ENCODE data around the gene ENOX1.
"Not testable (repeated sequence)": the region's sequence is repeated elsewhere in the genome, so short reads cannot be mapped to it uniquely, and the experiment has no call there.

Gene ENOX1

DNA sequence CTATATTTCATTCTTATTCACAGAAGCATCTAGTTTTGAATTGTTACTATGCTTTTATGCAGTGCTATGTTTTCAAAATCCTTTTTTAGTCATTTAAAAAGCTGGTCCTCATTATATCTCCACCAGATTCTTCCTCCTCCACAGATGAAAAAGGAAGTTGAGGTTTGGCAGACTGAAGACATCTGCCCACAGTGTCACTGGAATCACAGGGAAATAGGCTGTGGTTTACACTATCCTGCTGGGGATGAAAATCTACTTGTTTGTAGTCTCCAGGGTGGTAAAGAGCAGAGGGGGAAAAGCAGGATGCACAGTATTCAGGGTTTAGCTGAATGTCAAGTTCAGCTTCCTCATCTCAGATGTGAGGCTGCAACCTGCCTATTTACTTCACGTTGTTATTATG, 412.2 kb downstream of the ENOX1 start:
- no peak for DNase-seq

DNA sequence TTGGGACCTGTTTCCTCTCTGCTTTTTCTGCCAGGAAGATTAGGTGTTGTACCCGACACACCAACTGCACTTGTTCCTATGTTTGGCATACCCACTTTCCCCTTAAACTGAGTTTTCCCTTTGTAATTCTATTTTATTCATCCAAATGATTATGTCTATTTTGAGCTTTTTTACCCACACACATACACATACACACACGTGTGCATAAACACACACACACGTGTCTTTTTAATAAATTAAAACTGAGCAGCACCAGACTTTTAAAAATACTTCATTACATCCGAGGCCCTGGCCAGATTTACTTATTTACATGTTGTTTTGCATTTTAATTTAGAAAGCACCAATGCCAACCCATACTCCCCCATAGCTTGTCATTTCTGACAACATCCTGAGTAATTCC, 413.4 kb downstream of the ENOX1 start:
- DNase-seq: no peak

DNA sequence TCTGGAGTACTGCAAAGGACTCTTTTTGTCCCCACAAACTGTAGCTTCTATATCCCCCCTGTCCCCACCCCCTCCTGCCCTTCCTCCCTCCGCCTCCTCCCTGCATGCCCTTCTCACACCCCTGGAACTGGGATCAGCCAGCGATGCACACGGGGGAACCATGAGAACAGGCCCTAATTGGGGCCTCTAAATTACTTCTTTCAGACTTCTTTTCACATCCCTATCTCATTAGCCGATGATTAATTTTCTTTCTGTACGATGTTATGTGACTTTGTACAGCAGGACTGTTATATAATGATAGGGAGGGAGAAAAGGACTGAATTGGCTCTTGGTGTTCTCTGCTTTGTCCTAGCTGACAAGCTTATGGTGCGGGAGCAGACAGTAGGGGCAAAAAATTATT, 415.9 kb downstream of the ENOX1 start:
- no peak for DNase-seq

DNA sequence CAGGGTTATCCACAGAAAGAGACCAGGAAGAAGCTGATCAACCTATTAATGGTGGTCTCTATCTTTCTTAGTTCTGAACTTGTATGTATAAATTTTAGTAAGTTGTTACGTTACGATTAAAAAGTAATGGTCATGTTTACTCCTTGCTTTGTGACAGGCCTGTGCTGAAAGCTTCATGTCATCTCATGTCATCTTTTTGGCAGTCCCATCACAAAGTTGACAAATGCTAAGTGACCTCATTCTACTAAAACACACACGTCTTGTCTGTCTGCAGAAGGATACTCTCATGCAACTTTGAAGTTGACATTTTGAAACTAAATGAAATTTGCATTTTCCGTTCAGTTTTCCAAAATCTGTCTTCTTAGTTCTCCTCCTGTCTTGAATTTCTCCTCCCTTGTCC, 417.5 kb downstream of the ENOX1 start:
- no peak for DNase-seq

DNA sequence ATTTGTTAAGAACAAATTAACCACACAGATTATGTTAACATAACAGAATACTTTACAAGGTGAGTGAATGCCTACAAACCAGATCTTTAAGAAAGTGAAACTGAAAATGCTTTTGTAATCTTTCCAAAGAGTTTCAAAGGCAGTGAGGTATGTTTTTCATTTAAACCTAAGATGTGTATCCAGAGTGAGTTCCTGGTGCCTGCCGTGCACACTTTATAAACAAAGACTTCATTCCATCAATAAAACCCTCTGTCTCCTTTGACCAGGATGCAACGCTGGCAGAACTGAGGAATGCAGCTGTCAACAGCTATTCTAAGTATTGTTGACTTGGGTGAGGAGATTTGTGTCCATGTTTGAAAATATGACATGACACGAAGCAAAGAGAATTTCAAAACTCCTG, 418.8 kb downstream of the ENOX1 start:
- no peak for DNase-seq

DNA sequence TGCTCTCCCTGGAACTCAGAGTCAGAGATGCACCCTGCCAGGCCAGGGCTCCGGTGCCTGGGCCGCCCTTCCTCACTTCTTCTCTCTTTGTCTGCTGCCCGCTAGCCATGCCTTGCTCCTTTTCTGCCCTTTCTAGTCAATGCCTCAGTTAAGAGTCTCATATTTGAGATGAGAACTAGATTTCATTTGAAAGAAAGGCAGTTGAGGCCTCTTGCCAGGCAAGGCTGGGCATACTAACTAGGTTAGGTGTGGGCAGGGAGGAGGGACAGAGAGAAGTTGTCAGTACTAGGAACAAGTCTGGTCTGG, 421.8 kb downstream of the ENOX1 start:
- DNase-seq: no peak

DNA sequence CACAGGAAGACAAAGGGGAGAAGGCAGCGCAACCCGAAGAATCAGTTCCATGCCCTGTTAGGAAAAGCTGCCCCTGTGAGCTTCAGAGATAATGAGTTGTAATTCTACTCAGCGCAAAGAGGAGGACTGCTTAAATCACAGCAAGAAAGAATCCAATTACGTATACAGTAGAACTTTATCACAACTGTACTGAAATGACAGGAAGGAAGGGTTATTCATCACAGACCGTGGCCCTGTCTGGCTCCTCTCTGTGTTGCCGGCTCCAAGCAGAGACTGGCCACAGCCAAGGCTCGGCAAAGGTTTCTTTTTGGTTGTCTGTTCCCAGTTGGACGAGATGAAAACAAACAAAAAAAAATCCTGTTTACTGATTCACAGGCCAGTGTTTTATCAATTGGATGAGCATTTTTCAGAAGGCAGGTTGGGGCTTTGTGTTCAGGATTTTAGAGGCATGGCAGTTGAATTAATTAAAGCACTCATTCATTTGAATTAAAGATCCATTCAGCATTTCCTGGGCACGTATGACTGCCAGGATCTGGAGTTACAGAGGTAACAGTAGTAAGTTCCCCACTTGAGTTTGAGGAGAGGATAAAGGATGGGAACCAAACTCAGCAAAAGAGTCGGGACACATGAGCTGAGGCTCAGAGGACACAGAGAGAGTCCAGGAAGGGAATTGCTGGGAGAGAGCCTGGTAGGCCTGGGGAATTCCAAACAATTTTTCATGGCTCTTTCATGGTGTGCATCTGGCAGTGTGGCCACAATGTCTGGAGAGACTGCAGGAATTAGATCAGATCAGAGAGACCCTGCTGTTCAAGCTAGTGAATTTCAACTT, 422.3 kb downstream of the ENOX1 start:
- no peak for DNase-seq

DNA sequence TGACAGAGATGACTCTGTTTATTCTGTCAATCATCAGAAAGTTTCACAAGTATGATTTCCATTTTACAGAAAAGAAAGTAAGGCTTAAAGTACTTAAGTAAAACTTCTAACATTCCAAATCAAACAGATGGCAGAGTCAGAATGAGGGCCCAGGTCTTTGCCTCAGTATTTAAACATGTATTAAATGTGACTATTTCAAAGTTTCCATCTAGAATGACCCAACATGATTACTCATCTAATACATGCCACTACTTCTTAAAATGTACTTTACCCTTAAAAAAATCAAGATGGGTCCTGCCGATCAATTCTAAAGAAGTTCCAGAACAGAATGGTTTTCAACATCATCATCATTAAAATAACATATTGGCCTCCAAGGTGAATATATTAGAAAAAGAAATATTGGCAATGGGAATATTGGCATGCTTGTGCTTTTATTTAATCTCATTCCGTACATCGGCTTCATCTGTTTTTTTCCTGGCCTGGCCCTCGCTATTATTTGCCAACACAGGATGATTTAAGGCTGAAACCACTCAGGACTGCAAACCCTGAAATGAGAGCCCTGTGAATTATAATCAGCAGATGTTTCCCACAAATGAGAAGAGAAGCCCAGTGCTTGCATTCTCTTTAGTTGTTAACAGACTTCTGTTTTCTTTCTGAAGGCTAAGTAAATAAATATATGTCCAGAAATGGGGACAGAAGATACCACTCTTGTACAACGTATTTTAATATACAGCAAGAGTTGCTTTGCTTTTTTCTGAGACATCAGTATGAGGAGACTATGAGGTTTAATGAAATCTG, 423.4 kb downstream of the ENOX1 start:
- peak; percentile 16 for DNase-seq

DNA sequence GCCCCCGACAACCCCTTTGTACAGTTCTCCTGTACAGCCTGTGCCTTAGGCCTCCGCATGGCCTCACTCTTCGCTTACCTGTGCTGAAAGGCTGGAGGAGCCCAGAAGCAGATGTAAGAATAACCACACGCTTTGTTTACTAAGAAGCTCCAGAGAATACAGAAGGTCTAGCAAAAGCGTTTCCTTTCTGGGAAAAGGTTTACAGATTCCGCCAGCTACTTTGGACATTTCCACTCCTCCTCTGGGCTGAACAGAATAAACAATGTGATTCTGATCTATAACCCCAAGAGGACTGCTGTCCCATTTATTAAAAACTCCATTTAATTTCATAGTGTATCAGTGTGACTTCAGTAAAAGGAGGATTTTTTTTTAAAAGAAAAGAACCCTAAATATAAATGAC, 424.2 kb downstream of the ENOX1 start:
- no peak for DNase-seq

DNA sequence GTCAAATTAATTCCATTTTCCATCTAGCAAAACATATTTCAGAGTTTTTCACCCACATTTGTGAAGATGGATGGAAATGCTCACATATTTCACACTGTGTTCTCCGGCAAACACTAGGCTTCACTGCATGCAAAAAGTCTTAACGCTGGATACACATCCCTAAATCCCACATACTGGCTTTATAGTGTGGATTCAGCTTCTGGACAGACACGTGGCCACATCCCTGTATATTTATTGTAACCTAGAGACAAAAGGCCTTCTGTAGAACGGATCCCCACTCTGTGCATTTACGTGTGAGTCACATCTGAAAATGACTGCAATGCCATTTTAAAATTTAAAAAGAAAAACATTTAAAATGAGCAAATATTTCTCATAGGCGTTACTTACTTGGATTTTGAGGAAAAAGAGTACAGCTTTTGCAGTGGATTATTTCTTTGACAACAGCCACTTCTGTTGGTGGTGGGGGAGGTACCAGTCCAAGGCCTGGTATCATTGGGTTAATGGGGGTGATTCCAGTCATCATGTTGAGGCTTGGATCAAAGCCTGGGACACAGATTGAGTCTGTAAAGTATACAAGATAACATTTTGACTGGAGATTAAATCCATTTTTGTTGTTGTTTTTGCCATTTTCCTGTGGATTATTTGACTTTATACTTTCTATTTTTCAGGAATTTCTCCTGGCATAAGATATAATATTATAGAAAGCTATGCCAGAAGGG, 425.7 kb downstream of the ENOX1 start:
- DNase-seq: no peak

DNA sequence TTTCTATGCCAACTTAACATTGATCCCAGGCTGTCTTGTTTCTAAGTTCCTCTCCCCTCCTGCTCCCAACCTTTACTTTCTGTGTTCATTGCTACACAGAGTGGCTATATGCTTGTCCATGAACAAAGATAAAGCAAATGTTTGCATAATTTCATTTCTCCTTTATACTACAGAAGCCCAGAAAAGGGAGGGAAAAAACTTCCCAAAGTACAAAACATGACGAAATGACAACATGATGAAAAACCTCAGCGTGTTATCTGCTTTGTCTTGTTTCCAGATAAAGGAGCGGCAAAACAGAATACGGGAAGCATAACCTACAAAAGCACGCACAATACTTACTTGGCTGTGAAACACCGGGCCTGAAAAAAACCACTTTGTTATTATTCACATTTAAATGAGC, 426.6 kb downstream of the ENOX1 start:
- DNase-seq: no peak

DNA sequence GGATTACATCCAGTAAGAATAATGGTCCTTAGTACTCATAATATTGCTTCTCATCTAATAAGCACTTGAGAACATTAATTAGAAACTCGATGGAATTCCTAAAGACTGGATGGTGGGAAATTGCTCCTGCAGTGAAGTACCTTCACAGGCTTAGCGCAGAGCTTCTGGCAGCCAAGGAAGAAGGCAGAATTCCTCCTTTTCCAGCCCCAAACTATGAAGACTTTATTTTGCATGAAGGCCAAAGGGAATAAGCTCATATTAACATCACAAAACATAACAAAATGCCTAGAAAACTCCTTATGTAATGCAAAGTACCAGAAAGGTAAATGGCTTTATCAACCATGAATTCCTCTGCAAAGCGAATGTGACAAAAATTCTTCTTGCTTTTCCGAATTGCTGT, 427.2 kb downstream of the ENOX1 start:
- no peak for DNase-seq

DNA sequence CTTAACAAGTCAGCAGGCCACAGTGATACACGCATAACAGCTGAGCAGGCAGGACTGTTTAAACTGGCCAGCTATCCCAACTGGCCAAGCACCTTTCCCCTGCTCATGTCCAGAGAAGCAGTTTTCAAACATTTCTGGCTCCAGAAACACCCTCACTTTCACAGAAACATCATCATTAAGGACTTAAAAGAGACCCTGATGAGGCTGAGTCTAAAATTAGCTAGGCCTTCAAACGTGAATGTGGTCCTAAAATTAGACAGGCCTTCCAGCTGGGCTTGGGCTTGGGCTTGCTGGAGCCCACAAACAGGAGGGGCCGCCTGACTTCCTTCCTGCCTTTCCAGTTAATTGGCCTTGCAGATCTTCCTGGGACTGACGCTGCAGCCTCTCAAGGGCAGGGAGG, 429.2 kb downstream of the ENOX1 start:
- no peak for DNase-seq

DNA sequence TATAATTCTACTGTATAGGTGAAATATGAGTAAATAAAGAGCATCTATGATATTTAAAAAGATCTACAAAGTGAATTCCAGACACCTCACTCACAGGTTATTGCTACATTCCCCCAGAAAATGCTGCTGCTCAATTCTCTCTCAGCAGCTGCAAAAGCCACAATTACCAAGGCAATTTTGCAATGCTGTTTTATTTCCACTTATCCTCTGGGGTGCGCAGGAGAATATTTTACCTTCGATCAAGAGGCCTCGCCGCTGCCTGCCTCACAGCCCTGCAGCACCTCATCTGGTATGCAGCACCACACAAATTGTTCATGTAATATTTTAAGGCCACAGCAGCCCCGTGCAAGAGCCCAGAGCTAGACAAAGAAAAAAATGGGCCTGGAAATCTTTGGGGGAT, 430.2 kb downstream of the ENOX1 start:
- DNase-seq: no peak

DNA sequence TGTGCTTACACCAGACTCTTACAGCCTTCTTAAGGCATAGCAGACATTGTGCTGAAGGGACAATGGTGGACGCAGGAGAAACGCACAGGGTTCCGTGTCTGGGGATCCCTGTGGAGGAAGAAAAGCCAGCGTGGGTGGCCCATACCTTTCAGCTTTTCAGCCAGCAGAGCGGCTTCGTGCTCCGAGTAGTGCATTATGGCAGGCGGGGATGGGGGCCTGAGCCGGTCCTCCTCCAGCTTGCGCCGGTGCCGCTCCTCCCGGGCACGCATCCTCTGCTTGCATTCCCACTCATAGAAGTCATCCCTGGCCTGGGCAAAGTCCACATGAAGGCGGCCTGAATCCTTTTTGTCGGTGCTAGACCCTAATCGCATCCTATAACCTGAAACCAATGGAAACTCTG, 431.0 kb downstream of the ENOX1 start:
- DNase-seq: no peak

DNA sequence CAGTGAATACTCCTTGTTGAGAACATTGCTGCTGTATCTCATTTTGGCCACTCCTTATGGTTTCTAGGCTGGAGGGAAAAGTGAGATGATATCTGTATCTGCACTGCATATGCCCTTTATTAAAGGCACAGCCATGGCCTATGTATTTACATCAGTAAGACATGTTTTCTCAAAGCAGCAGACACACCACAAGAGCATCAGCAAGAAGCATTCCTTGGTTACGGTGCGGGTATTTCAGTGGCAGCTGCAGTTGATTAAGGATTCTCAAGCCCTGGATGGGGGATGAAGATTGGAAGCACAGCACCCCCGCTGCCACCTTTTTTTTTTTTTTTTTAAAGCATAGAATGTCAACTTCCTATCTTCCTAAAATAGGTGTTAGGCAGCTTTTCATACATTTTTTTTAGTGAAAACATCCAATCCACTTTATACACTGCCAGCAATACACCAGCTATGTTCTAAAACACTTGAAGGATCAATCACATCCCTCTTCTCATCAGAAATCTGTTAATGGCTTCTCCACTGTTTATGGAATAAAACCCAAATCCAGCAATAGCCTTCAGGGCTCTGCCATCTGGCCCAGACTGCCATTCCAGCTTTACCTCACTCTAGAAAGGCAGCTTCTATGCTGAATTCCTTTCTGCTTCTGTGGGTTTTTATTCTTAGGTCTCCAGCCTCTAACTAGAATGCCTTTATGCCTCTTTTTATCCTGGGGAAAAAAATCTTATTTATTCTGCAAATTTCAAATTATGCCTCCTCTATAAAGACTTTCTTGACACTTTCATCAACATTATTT, 432.4 kb downstream of the ENOX1 start:
- no peak for DNase-seq

DNA sequence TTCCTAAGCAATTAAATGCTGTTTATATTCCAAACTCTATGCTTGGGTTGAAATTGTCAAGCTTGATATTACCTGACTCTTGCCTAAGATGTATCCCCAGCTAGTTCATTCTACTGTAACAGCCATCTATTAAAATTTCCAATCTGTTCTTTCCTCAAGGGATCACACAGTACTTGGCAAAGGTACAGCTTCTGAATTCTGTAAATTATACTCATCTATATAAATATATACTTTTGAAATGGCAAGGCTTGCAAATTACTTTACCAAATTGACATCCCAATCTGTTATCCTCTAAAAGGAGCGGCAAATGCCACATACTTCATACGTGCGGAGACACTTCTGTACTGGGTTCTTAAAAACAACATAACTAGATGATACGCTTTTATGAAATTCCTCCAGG, 433.1 kb downstream of the ENOX1 start:
- no peak for DNase-seq

DNA sequence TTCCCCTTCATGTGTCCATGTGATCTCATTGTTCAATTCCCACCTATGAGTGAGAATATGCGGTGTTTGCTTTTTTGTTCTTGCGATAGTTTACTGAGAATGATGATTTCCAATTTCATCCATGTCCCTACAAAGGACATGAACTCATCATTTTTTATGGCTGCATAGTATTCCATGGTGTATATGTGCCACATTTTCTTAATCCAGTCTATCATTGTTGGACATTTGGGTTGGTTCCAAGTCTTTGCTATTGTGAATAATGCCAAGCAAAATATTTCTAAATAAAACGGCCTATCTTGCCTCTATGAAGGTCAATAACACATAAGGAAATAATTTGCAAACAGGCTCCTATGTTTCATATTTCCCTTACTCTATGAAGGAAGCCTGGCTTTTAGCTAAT, 435.2 kb downstream of the ENOX1 start:
- DNase-seq: not testable (repeated sequence)

DNA sequence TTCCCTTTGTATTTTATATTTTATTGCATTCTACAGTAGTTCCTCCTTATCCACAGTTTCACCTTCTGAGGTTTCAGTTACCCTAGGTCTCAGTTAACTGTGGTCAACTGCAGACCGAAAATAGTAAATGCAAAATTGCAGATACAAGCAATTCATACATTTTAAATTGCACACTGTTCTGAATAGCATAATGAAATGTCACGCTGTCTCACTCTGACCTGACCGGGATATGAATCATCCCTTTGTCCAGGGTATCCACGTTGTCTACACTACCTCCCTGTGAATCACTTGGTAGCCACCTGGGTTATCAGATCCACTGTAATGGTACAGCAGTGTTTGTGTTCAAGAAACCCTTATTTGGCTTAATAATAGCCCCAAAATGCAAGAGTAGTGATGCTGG, 438.4 kb downstream of the ENOX1 start:
- no peak for DNase-seq

DNA sequence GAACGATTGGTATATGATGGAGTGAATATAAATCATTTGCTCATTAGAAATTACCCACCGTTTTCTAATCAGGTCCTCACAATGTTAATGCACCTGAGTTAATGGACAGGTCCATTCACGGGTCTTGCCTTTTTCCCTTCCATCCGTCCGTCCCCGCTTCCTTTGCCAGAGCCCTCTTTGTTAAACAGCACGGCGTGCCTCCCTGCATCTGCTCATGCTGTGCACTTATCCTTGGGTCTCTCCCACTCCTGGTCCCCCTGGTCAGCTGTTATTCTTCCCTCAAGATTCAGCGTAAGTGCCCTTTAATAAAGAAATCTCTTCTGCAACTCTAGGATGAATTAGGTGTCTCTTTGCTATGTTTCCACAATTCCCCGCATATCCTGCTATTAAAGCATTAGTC, 438.9 kb downstream of the ENOX1 start:
- no peak for DNase-seq

DNA sequence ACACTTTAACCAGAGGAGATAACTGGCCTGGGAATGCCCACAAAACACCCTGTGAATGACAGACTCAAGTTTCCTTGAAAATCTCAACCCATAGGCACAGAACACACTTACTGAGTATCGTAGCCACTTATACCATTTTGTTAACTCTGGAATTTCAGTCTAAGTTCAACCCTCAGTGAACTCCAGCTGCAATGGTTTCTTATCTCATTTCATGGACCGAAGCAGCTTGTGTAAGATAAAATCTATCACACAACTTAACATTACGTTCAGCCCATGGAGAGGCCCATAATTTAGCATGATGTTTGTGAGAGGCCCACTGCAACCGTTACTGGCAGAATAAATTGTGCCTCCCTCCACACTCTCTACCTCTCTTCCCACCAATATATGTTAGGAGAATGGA, 440.3 kb downstream of the ENOX1 start:
- no peak for DNase-seq

DNA sequence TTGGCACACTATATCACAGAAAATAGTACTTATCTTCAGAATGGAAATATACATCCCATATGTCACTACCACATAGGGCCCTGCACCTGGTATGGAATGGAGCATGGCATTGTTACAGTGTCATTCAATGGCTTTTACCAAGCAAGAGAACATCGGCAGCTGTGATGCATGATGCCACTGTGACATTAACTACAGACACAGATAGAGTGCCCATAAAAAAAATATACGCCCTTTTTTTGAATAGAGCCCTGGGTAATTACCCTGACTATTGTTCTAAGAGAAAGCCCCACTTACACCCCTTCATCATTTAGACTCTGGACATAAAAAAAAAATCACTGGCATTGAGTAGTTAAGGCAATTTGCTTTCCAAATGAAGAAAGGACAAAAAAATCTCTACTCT, 443.1 kb downstream of the ENOX1 start:
- peak; percentile 21 for DNase-seq
